ENCODE measurements around the gene DHFR.

DNA sequence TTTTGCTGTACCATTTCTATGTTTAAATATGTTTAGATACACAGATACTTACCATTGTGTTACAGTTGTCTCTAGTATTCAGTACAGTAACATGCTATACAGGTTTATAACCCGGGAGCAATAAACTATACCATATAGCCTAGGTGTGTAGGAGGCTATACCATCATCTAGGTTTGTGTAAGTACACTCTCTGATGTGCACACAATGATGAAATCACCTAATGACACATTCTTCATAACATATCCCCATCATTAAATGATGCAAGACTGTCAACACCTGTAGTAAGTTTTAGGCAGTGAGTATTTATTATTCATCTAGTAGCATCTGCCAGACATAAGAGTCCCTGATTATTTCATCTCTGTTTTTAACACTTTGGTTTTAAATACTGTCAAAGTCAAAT is 7.3 kb upstream of the DHFR start:
- TF ChIP-seq, protein P1, sequence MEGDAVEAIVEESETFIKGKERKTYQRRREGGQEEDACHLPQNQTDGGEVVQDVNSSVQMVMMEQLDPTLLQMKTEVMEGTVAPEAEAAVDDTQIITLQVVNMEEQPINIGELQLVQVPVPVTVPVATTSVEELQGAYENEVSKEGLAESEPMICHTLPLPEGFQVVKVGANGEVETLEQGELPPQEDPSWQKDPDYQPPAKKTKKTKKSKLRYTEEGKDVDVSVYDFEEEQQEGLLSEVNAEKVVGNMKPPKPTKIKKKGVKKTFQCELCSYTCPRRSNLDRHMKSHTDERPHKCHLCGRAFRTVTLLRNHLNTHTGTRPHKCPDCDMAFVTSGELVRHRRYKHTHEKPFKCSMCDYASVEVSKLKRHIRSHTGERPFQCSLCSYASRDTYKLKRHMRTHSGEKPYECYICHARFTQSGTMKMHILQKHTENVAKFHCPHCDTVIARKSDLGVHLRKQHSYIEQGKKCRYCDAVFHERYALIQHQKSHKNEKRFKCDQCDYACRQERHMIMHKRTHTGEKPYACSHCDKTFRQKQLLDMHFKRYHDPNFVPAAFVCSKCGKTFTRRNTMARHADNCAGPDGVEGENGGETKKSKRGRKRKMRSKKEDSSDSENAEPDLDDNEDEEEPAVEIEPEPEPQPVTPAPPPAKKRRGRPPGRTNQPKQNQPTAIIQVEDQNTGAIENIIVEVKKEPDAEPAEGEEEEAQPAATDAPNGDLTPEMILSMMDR (conservative IDR thresholded peaks at IDR 0.05), result no peak
- TF ChIP-seq ZFX (IDR thresholded peaks at IDR 0.05), result no peak
